HepG2 (cell line): ENCODE data around the gene RASL12. TPM values are rescaled to one million over a fixed set of nuclear protein-coding genes. Genes with fewer than 3 reads are reported as not detected.

Experiments used
- AGO1 ChIP-seq: fragments of 200-400 bp; formaldehyde crosslinking; IDR thresholded peaks from 2 replicates; pipeline ENCODE4 v1.6.1; 2017; ENCODE audit warnings: mild to moderate bottlenecking, low read depth, low read length, moderate library complexity; ENCODE audit not compliant: poor library complexity, severe bottlenecking
- DBP ChIP-seq: sonication (generic); formaldehyde crosslinking; IDR thresholded peaks from 2 replicates; pipeline ENCODE4 v1.4.0; 2020; ENCODE audit warnings: missing genetic modification reagents; ENCODE audit errors: not compliant biosample characterization
- DPF2 ChIP-seq: sonication (generic); formaldehyde crosslinking; IDR thresholded peaks from 2 replicates; pipeline ENCODE4 v1.4.0; 2020; ENCODE audit warnings: mild to moderate bottlenecking, low read depth, missing genetic modification reagents, borderline replicate concordance
- ELK4 ChIP-seq: sonication (generic); formaldehyde crosslinking; IDR thresholded peaks from 2 replicates; pipeline ENCODE4 v1.9.0; 2021; ENCODE audit warnings: missing genetic modification reagents, borderline replicate concordance
- ESRRA ChIP-seq: sonication (generic); formaldehyde crosslinking; IDR thresholded peaks from 2 replicates; pipeline ENCODE4 v1.5.1; 2020; ENCODE audit warnings: mild to moderate bottlenecking, low read depth, missing genetic modification reagents
- FOXC1 ChIP-seq: sonication (generic); formaldehyde crosslinking; IDR thresholded peaks from 2 replicates; pipeline ENCODE4 v1.8.0; 2022; ENCODE audit warnings: mild to moderate bottlenecking, missing genetic modification reagents, borderline replicate concordance
- GATAD1 ChIP-seq: IDR thresholded peaks from 2 replicates; pipeline ENCODE4 v1.6.1; 2016; ENCODE audit warnings: missing genetic modification reagents, missing compliant biosample characterization
- HCFC1 ChIP-seq: fragments of 150-350 bp; IDR thresholded peaks from 2 replicates; pipeline ENCODE4 v1.6.1; 2014; ENCODE audit warnings: low read depth, low read length
- JDP2 ChIP-seq: sonication (generic); formaldehyde crosslinking; IDR thresholded peaks from 2 replicates; pipeline ENCODE4 v1.8.1; 2022; ENCODE audit warnings: missing genetic modification reagents, borderline replicate concordance
- MZF1 ChIP-seq: sonication (generic); formaldehyde crosslinking; IDR thresholded peaks from 2 replicates; pipeline ENCODE4 v1.8.1; 2023; ENCODE audit warnings: mild to moderate bottlenecking, missing genetic modification reagents, borderline replicate concordance
- ONECUT2 ChIP-seq: sonication (generic); formaldehyde crosslinking; IDR thresholded peaks from 2 replicates; pipeline ENCODE4 v1.4.0; 2020; ENCODE audit warnings: missing genetic modification reagents
- RAD51 ChIP-seq: fragments of 450-650 bp; IDR thresholded peaks from 2 replicates; pipeline ENCODE4 v1.6.1; 2016; ENCODE audit warnings: borderline replicate concordance
- SAP130 ChIP-seq: IDR thresholded peaks from 2 replicates; pipeline ENCODE4 v1.6.1; 2016; ENCODE audit warnings: low read depth
- TBX2 ChIP-seq: sonication (generic); formaldehyde crosslinking; IDR thresholded peaks from 2 replicates; pipeline ENCODE4 v1.5.0; 2020; ENCODE audit warnings: missing genetic modification reagents, mild to moderate bottlenecking, borderline replicate concordance
- ZFP90 ChIP-seq: sonication (generic); formaldehyde crosslinking; IDR thresholded peaks from 2 replicates; pipeline ENCODE4 v1.8.0; 2022; ENCODE audit warnings: missing genetic modification reagents, mild to moderate bottlenecking, inconsistent platforms, borderline replicate concordance
- ZMYM3 ChIP-seq: sonication (generic); formaldehyde crosslinking; IDR thresholded peaks from 2 replicates; pipeline ENCODE4 v1.5.1; 2020; ENCODE audit warnings: mild to moderate bottlenecking, missing genetic modification reagents
- ZNF281 ChIP-seq: sonication (generic); formaldehyde crosslinking; IDR thresholded peaks from 2 replicates; pipeline ENCODE4 v1.4.0; 2020; ENCODE audit warnings: missing genetic modification reagents, borderline replicate concordance
- ZNF770 ChIP-seq: sonication (generic); formaldehyde crosslinking; IDR thresholded peaks from 2 replicates; pipeline ENCODE4 v1.5.0; 2020; ENCODE audit warnings: mild to moderate bottlenecking, missing genetic modification reagents
- ZNF788 ChIP-seq: sonication (generic); formaldehyde crosslinking; IDR thresholded peaks from 2 replicates; pipeline ENCODE4 v1.5.0; 2020; ENCODE audit warnings: mild to moderate bottlenecking, missing genetic modification reagents, borderline replicate concordance
- polyA plus RNA-seq, 8 experiments: library from polyadenylated mRNA; depleted of rRNA in 3 of 8; stranded (reverse) in 7 of 8; unstranded in 1 of 8; fragments of >200 nt; fragmentation: Illumina TruSeq in 4 of 8; extraction: Trizol in 4 of 8; gene quantifications; 2 replicates each; pipeline versions ENCODE4 v1.2.1 to v1.2.3, GENCODE V29; 2011 to 2016; ENCODE audit warnings: low read depth in 4 of 8, missing spikeins in 1 of 8, mixed read lengths in 1 of 8; ENCODE audit not compliant: insufficient read depth in 1 of 8
- total RNA-seq, 5 experiments: library from RNA; depleted of rRNA; stranded (reverse); fragments of >200 nt; fragmentation: Illumina TruSeq; extraction: Trizol; gene quantifications; 2 replicates each; pipeline ENCODE4 v1.2.3, GENCODE V29; 2016; ENCODE audit warnings: low read depth in 1 of 5
- TF ChIP-seq, protein P1 (sequence below): sonication (generic); formaldehyde crosslinking; IDR thresholded peaks from 2 replicates; pipeline ENCODE4 v1.9.0; 2021; ENCODE audit warnings: missing genetic modification reagents, mild to moderate bottlenecking, borderline replicate concordance
- TF ChIP-seq, protein P2 (sequence below): IDR thresholded peaks from 2 replicates; pipeline ENCODE4 v1.6.1; 2016; ENCODE audit warnings: missing genetic modification reagents, missing compliant biosample characterization

Gene RASL12
- total and polyA plus RNA-seq, 2 of the 13 experiments (the other 11 are each of a cell fraction or from before 2014, with no cell fraction given): 0.16 to 0.55 TPM

GRCh38 chr15:65057549-65057940 is 10.2 kb downstream of the RASL12 start (continued):
- TF ChIP-seq ELK4 (CRISPR knock-in tag) (no peak), DPF2 (CRISPR knock-in tag) (no peak), ZNF770 (CRISPR knock-in tag) (0 out of 2 replicates have a peak, but pooled peaks have one; percentile 10), SAP130 (no peak), ZFP90 (CRISPR knock-in tag) (no peak), MZF1 (CRISPR knock-in tag) (no peak), FOXC1 (CRISPR knock-in tag) (0 out of 2 replicates have a peak, but pooled peaks have one; percentile 2), ESRRA (CRISPR knock-in tag) (no peak), ONECUT2 (CRISPR knock-in tag) (no peak), HCFC1 (no peak), AGO1 (no peak), TBX2 (CRISPR knock-in tag) (0 out of 2 replicates have a peak, but pooled peaks have one; percentile 6), JDP2 (CRISPR knock-in tag) (no peak), RAD51 (no peak), DBP (CRISPR knock-in tag) (no peak), GATAD1 (CRISPR knock-in tag) (no peak), ZNF788 (CRISPR knock-in tag) (peak; percentile 8; the same call in 1 of the 2 replicates), ZNF281 (CRISPR knock-in tag) (no peak), ZMYM3 (CRISPR knock-in tag) (no peak)
- TF ChIP-seq, protein P1, sequence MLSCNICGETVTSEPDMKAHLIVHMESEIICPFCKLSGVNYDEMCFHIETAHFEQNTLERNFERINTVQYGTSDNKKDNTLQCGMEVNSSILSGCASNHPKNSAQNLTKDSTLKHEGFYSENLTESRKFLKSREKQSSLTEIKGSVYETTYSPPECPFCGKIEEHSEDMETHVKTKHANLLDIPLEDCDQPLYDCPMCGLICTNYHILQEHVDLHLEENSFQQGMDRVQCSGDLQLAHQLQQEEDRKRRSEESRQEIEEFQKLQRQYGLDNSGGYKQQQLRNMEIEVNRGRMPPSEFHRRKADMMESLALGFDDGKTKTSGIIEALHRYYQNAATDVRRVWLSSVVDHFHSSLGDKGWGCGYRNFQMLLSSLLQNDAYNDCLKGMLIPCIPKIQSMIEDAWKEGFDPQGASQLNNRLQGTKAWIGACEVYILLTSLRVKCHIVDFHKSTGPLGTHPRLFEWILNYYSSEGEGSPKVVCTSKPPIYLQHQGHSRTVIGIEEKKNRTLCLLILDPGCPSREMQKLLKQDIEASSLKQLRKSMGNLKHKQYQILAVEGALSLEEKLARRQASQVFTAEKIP (CRISPR knock-in tag): no peak
- TF ChIP-seq, protein P2, sequence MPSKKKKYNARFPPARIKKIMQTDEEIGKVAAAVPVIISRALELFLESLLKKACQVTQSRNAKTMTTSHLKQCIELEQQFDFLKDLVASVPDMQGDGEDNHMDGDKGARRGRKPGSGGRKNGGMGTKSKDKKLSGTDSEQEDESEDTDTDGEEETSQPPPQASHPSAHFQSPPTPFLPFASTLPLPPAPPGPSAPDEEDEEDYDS: no peak
